Coronary artery (tissue), 2 donors: ENCODE data around the gene RYR3.

Source experiments
- DNase-seq: peaks from one replicate; pipeline ENCODE4 v3.0.0-alpha.2; 2017; ENCODE audit warnings: low spot score
- H3K27ac ChIP-seq, 2 donors: fragments of 200-600 bp; sonication (generic); one replicate each; pipeline ENCODE4 v1.5.1; 2016 to 2019
- H3K4me3 ChIP-seq: fragments of 200-600 bp; sonication (generic); 2 replicates; pipeline ENCODE4 v1.5.1; 2016; ENCODE audit warnings: mild to moderate bottlenecking, moderate library complexity
- CTCF ChIP-seq: fragments of 200-600 bp; sonication (generic); IDR thresholded peaks from one replicate; pipeline ENCODE4 v1.5.1; 2019; ENCODE audit warnings: antibody characterized with exemption

RYR3 gene

GRCh38 chr15:33773969-33774368, 463.2 kb downstream of the RYR3 start:
- TF ChIP-seq CTCF, result no peak
- Histone ChIP-seq H3K27ac (no peak overlapping the region), H3K4me3 (no peak overlapping the region)
- no peak for DNase-seq

- DNase-seq, result no peak
- no peak for TF ChIP-seq CTCF
- no peak overlapping the region for H3K27ac ChIP-seq
- no peak overlapping the region for H3K4me3 ChIP-seq
These were observed 468.1 kb downstream of the RYR3 start for GRCh38 chr15:33778852-33779251.

- no peak overlapping the region for H3K4me3 ChIP-seq
- no peak overlapping the region for H3K27ac ChIP-seq
- DNase-seq, result no peak
- no peak for TF ChIP-seq CTCF
These were observed 469.4 kb downstream of the RYR3 start for GRCh38 chr15:33780011-33780768.

- H3K27ac ChIP-seq, result no peak overlapping the region
- no peak overlapping the region for H3K4me3 ChIP-seq
- no peak for DNase-seq
- no peak for TF ChIP-seq CTCF
These were observed 472.2 kb downstream of the RYR3 start for GRCh38 chr15:33782966-33783365.

- DNase-seq, result no peak
- no peak overlapping the region for H3K4me3 ChIP-seq
- no peak overlapping the region for H3K27ac ChIP-seq
- TF ChIP-seq CTCF, result no peak
These were observed 474.6 kb downstream of the RYR3 start for GRCh38 chr15:33785366-33785765.

GRCh38 chr15:33788906-33789540, 478.3 kb downstream of the RYR3 start:
- DNase-seq, result no peak
- Histone ChIP-seq H3K27ac (no peak overlapping the region), H3K4me3 (no peak overlapping the region)
- no peak for TF ChIP-seq CTCF

- no peak for TF ChIP-seq CTCF
- DNase-seq, result no peak
- Histone ChIP-seq H3K4me3 (no peak overlapping the region), H3K27ac (no peak overlapping the region)
These were observed 483.7 kb downstream of the RYR3 start for GRCh38 chr15:33794453-33794852.
